SU-DHL-6 (cell line): ENCODE results near the gene AADACL4.

Experiments
- H2AFZ ChIP-seq: fragments of 200-600 bp; sonication (generic); 2 replicates; pipeline ENCODE4 v1.6.1; 2014; ENCODE audit warnings: low read depth, mild to moderate bottlenecking, moderate library complexity, mixed read lengths, antibody characterized with exemption, low read length; ENCODE audit not compliant: severe bottlenecking
- H3F3A ChIP-seq: fragments of 200-600 bp; shearing (Covaris generic); 2 replicates; pipeline ENCODE4 v1.6.0; 2016; ENCODE audit warnings: antibody characterized with exemption, mild to moderate bottlenecking; ENCODE audit not compliant: insufficient read depth
- H3K27ac ChIP-seq: fragments of 200-600 bp; sonication (generic); 2 replicates; pipeline ENCODE4 v1.5.1; 2016; ENCODE audit warnings: low read depth, mild to moderate bottlenecking, low read length, moderate library complexity, mixed read lengths
- H3K27me3 ChIP-seq: fragments of 200-600 bp; sonication (generic), shearing (Covaris generic); 2 replicates; pipeline ENCODE4 v1.6.0; 2014; ENCODE audit warnings: mild to moderate bottlenecking, low read length
- H3K36me3 ChIP-seq: fragments of 200-600 bp; sonication (generic); 2 replicates; pipeline ENCODE4 v1.6.1; 2014; ENCODE audit warnings: mild to moderate bottlenecking, low read length, mixed read lengths
- H3K4me2 ChIP-seq: fragments of 300-600, 200-600 bp; shearing (Covaris generic), sonication (generic); 2 replicates; pipeline ENCODE4 v1.6.0; 2014; ENCODE audit warnings: low read length, low read depth, mild to moderate bottlenecking; ENCODE audit not compliant: poor library complexity, severe bottlenecking
- H3K4me3 ChIP-seq: fragments of 200-600 bp; sonication (generic); 2 replicates; pipeline ENCODE4 v1.5.1; 2014; ENCODE audit warnings: antibody characterized with exemption, low read length, mild to moderate bottlenecking, mixed read lengths; ENCODE audit not compliant: insufficient read depth, poor library complexity, severe bottlenecking
- H3K79me2 ChIP-seq: fragments of 200-600 bp; sonication (generic); 2 replicates; pipeline ENCODE4 v1.6.1; 2014; ENCODE audit warnings: mild to moderate bottlenecking, low read length, moderate library complexity; ENCODE audit not compliant: insufficient read depth
- H3K9ac ChIP-seq: fragments of 200-600 bp; sonication (generic); 2 replicates; pipeline ENCODE4 v1.7.0; 2014; ENCODE audit warnings: mild to moderate bottlenecking, low read length
- H3K9me2 ChIP-seq: fragments of 200-600 bp; sonication (generic); replicated peaks from 2 replicates; pipeline ENCODE4 v1.6.1; 2014; ENCODE audit warnings: low read length; ENCODE audit not compliant: insufficient read depth
- H3K9me3 ChIP-seq: fragments of 200-600 bp; sonication (generic); 2 replicates; pipeline ENCODE4 v1.6.1; 2014; ENCODE audit warnings: low read length, mixed read lengths; ENCODE audit not compliant: insufficient read depth
- H4K20me1 ChIP-seq: fragments of 200-600 bp; sonication (generic); 2 replicates; pipeline ENCODE4 v1.6.1; 2014; ENCODE audit warnings: low read depth, mild to moderate bottlenecking, antibody characterized with exemption, low read length, moderate library complexity, mixed read lengths
- CTCF ChIP-seq: fragments of 200-600 bp; sonication (generic); IDR thresholded peaks from one replicate; pipeline ENCODE4 v1.5.1; 2017; ENCODE audit warnings: antibody characterized with exemption, mild to moderate bottlenecking, low read length, moderate library complexity; ENCODE audit not compliant: insufficient read depth, poor library complexity, severe bottlenecking
- EZH2phosphoT487 ChIP-seq: fragments of 200-600 bp; sonication (generic), shearing (Covaris generic); conservative IDR thresholded peaks from 2 replicates; pipeline ENCODE4 v1.6.1; 2018; ENCODE audit warnings: mild to moderate bottlenecking, antibody characterized with exemption, low read length, moderate library complexity, mixed read lengths

The AADACL4 gene

GRCh38 chr1:12603224-12603623 is 40.7 kb upstream of the AADACL4 start:
- H4K20me1 ChIP-seq, result no peaks in the 10 kb centered on the region
- no peaks in the 10 kb centered on the region for H3F3A ChIP-seq
- H3K9me3 ChIP-seq, result no peaks in the 10 kb centered on the region
- no peak overlapping the region for H3K9ac ChIP-seq
- H3K9me2 ChIP-seq, result no peaks in the 10 kb centered on the region
- H3K27ac ChIP-seq, result no peak overlapping the region
- H3K4me2 ChIP-seq, result no peak overlapping the region
- no peaks in the 10 kb centered on the region for H3K79me2 ChIP-seq
- no peaks in the 10 kb centered on the region for H3K36me3 ChIP-seq
- H3K4me3 ChIP-seq, result no peak overlapping the region
- no peak overlapping the region for H2AFZ ChIP-seq
- TF ChIP-seq EZH2phosphoT487 (no peak), CTCF (no peak)
- H3K27me3 ChIP-seq, result no peaks in the 10 kb centered on the region

GRCh38 chr1:12604114-12604874 is 39.6 kb upstream of the AADACL4 start:
- Histone ChIP-seq H2AFZ (no peak overlapping the region), H3K9me3 (no peaks in the 10 kb centered on the region), H3K9me2 (no peaks in the 10 kb centered on the region), H3K27ac (no peak overlapping the region), H3K4me3 (no peak overlapping the region), H3K79me2 (no peaks in the 10 kb centered on the region), H3K36me3 (no peaks in the 10 kb centered on the region), H3K4me2 (no peak overlapping the region), H3K9ac (no peak overlapping the region), H3F3A (no peaks in the 10 kb centered on the region), H4K20me1 (no peaks in the 10 kb centered on the region), H3K27me3 (no peaks in the 10 kb centered on the region)
- TF ChIP-seq CTCF, result no peak
- TF ChIP-seq EZH2phosphoT487, result no peak

GRCh38 chr1:12604986-12605385 is 38.9 kb upstream of the AADACL4 start:
- TF ChIP-seq EZH2phosphoT487 (no peak), CTCF (no peak)
- H4K20me1 ChIP-seq, result no peaks in the 10 kb centered on the region

More at GRCh38 chr1:12604986-12605385, 38.9 kb upstream of the AADACL4 start:
- no peak overlapping the region for H3K4me3 ChIP-seq
- no peaks in the 10 kb centered on the region for H3K9me3 ChIP-seq
- H3K4me2 ChIP-seq, result no peak overlapping the region
- H3K9ac ChIP-seq, result no peak overlapping the region
- no peak overlapping the region for H2AFZ ChIP-seq
- H3K9me2 ChIP-seq, result no peaks in the 10 kb centered on the region
- no peak overlapping the region for H3K27ac ChIP-seq
- no peaks in the 10 kb centered on the region for H3F3A ChIP-seq
- H3K27me3 ChIP-seq, result no peaks in the 10 kb centered on the region
- no peaks in the 10 kb centered on the region for H3K79me2 ChIP-seq
- no peaks in the 10 kb centered on the region for H3K36me3 ChIP-seq
